22Rv1 (cell line): Measurements from ENCODE around the gene SBF2.

Source experiments
- ZFX ChIP-seq: fragments of 450-650 bp; IDR thresholded peaks from 2 replicates; pipeline ENCODE4 v1.6.1; 2017; ENCODE audit warnings: antibody characterized with exemption, borderline replicate concordance
- TF ChIP-seq, protein P1 (sequence below): fragments of 450-650 bp; IDR thresholded peaks from 2 replicates; pipeline ENCODE4 v1.5.1; 2017; ENCODE audit warnings: mild to moderate bottlenecking

DNA sequence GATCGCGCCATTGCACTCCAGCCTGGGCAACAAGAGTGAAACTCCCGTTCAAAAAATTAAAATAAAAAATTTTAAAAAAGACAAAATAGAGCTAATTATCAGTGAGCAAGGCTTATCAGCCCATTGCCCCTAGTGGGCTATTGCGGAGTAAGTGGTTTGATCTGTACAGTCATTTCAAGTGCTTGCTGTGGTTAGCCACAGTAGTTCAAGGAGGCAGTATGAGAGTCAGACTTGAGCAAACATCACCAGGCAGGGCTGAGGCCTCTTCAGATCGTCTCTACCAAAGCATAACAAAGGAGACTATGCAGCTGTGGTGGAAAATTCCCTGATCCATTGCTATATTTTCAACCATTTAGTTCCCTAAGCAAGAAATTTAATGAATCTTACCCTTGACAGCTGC lies 4.3 kb upstream of the SBF2 start:
- TF ChIP-seq, protein P1, sequence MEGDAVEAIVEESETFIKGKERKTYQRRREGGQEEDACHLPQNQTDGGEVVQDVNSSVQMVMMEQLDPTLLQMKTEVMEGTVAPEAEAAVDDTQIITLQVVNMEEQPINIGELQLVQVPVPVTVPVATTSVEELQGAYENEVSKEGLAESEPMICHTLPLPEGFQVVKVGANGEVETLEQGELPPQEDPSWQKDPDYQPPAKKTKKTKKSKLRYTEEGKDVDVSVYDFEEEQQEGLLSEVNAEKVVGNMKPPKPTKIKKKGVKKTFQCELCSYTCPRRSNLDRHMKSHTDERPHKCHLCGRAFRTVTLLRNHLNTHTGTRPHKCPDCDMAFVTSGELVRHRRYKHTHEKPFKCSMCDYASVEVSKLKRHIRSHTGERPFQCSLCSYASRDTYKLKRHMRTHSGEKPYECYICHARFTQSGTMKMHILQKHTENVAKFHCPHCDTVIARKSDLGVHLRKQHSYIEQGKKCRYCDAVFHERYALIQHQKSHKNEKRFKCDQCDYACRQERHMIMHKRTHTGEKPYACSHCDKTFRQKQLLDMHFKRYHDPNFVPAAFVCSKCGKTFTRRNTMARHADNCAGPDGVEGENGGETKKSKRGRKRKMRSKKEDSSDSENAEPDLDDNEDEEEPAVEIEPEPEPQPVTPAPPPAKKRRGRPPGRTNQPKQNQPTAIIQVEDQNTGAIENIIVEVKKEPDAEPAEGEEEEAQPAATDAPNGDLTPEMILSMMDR = no peak
- TF ChIP-seq ZFX = no peak
